OCI-LY7 (cell line): ENCODE results near the gene PNMA8C. TPM values are rescaled to one million over a fixed set of nuclear protein-coding genes. Genes with fewer than 3 reads are reported as not detected.

Experiments used
- BruUV-seq: library from RNA; stranded (reverse); fragments of 400-500 nt; replicated peaks from 2 replicates; lab custom pipeline; 2021; lab: Mats Ljungman, UMichigan
- CTCF ChIA-PET: fragments of 300-600 bp; sonication (Branson Sonifier 250); formaldehyde crosslinking; loops from one replicate; lab custom pipeline; 2022; ENCODE audit warnings: antibody characterized with exemption; ENCODE audit not compliant: unreplicated experiment; lab: Charles Lee
- POLR2A ChIA-PET: fragments of 300-600 bp; sonication (Branson Sonifier 250); formaldehyde crosslinking; loops from one replicate; lab custom pipeline; 2022; ENCODE audit warnings: antibody characterized with exemption; lab: Charles Lee
- DNase-seq: peaks from one replicate; pipeline ENCODE4 v3.0.0-alpha.2; 2015; ENCODE audit warnings: low spot score
- H2AFZ ChIP-seq: fragments of 200-600 bp; sonication (generic), shearing (Covaris generic); 2 replicates; pipeline ENCODE4 v1.6.1; 2014; ENCODE audit warnings: mild to moderate bottlenecking, antibody characterized with exemption, low read length, moderate library complexity
- H3K27ac ChIP-seq: fragments of 200-600 bp; sonication (generic); 2 replicates; pipeline ENCODE4 v1.5.1; 2014; ENCODE audit warnings: mixed run types, low read depth, mild to moderate bottlenecking, moderate library complexity, low read length, inconsistent platforms; ENCODE audit not compliant: poor library complexity, severe bottlenecking
- H3K36me3 ChIP-seq: fragments of 200-600 bp; sonication (generic); 2 replicates; pipeline ENCODE4 v1.6.1; 2014; ENCODE audit warnings: mild to moderate bottlenecking, antibody characterized with exemption, low read length, moderate library complexity, mixed read lengths; ENCODE audit not compliant: insufficient read depth
- H3K4me1 ChIP-seq: fragments of 200-600 bp; sonication (generic); 2 replicates; pipeline ENCODE4 v1.5.1; 2014; ENCODE audit warnings: mild to moderate bottlenecking, low read length; ENCODE audit not compliant: insufficient read depth, poor library complexity, severe bottlenecking
- H3K4me2 ChIP-seq: fragments of 200-600 bp; sonication (generic); 2 replicates; pipeline ENCODE4 v1.6.1; 2014; ENCODE audit warnings: mild to moderate bottlenecking, low read length
- H3K4me3 ChIP-seq: fragments of 200-600 bp; sonication (generic); 2 replicates; pipeline ENCODE4 v1.5.1; 2014; ENCODE audit warnings: mild to moderate bottlenecking, low read depth, low read length; ENCODE audit not compliant: poor library complexity, severe bottlenecking
- H3K79me2 ChIP-seq: fragments of 200-600 bp; sonication (generic); 2 replicates; pipeline ENCODE4 v1.6.1; 2016; ENCODE audit warnings: low read depth, mild to moderate bottlenecking, low read length, moderate library complexity, mixed read lengths; ENCODE audit not compliant: insufficient read depth
- H3K9me2 ChIP-seq: fragments of 200-600 bp; sonication (generic); 2 replicates; pipeline ENCODE4 v1.6.1; 2016; ENCODE audit warnings: mild to moderate bottlenecking, low read length, mixed read lengths; ENCODE audit not compliant: insufficient read depth
- H3K9me3 ChIP-seq: fragments of 200-600 bp; sonication (generic); 2 replicates; pipeline ENCODE4 v1.6.1; 2014; ENCODE audit warnings: mild to moderate bottlenecking, mixed run types, low read length, mixed read lengths
- H4K20me1 ChIP-seq: fragments of 200-600 bp; sonication (generic); 2 replicates; pipeline ENCODE4 v1.6.1; 2014; ENCODE audit warnings: mild to moderate bottlenecking, antibody characterized with exemption, low read length, moderate library complexity, mixed read lengths; ENCODE audit not compliant: insufficient read depth
- CTCF ChIP-seq: fragments of 200-600 bp; sonication (generic); conservative IDR thresholded peaks from 2 replicates; pipeline ENCODE4 v1.5.1; 2014; ENCODE audit warnings: mild to moderate bottlenecking, antibody characterized with exemption, low read length, moderate library complexity, mixed read lengths
- EZH2phosphoT487 ChIP-seq: fragments of 200-600 bp; sonication (generic); IDR thresholded peaks from 2 replicates; pipeline ENCODE4 v1.6.1; 2018; ENCODE audit warnings: low read depth, borderline replicate concordance, mild to moderate bottlenecking, mixed run types, antibody characterized with exemption, low read length, moderate library complexity, mixed read lengths
- intact Hi-C: fragments of 100-400 bp; cut with micrococcal nuclease; formaldehyde crosslinking; loops from one replicate; pipeline ENCODE4 v1.10.0; 2022; ENCODE audit not compliant: unreplicated experiment
- total RNA-seq, 2 experiments: library from RNA; depleted of rRNA in 1 of 2; stranded (reverse); fragments of >200 nt in 1 of 2; shearing (Covaris generic) in 1 of 2; gene quantifications; 2 replicates each; pipeline ENCODE4 v1.2.3, GENCODE V29; 2014 to 2022

PNMA8C gene
- total RNA-seq, 2 experiments from 2014 or later = 1.0 to 4.9 TPM

- no peaks in the 10 kb centered on the region for H3K9me2 ChIP-seq
- intact Hi-C loops = no loop called here
- peaks cover 49% of the 10 kb centered on the region for H3K4me1 ChIP-seq
- no peaks in the 10 kb centered on the region for H3K9me3 ChIP-seq
- TF ChIP-seq CTCF = no peak
- TF ChIP-seq EZH2phosphoT487 = no peak
- ChIA-PET CTCF (no interaction called here), POLR2A (no interaction called here)
- DNase-seq = no peak
- H2AFZ ChIP-seq = peak overlapping the region; percentile 56; the same call in 1 of the 2 replicates
- H3K4me3 ChIP-seq = peak overlapping the region; percentile 1
- no peaks in the 10 kb centered on the region for H4K20me1 ChIP-seq
- no peaks in the 10 kb centered on the region for H3K36me3 ChIP-seq
- no peaks in the 10 kb centered on the region for H3K79me2 ChIP-seq
- H3K4me2 ChIP-seq = peak overlapping the region; percentile 33
- H3K27ac ChIP-seq = no peak overlapping the region
- BruUV-seq = no TSS peak
Observed at GRCh38 chr19:46407856-46408663, 20.7 kb downstream of the PNMA8C start.

GRCh38 chr19:46406976-46407375, 21.8 kb downstream of the PNMA8C start:
- BruUV-seq = no TSS peak
- Histone ChIP-seq H3K27ac (no peak overlapping the region), H3K79me2 (no peaks in the 10 kb centered on the region), H2AFZ (peak overlapping the region; percentile 28; the same call in 1 of the 2 replicates), H3K36me3 (no peaks in the 10 kb centered on the region), H4K20me1 (no peaks in the 10 kb centered on the region), H3K4me3 (no peak overlapping the region), H3K9me2 (no peaks in the 10 kb centered on the region), H3K4me1 (peaks cover 56% of the 10 kb centered on the region), H3K9me3 (no peaks in the 10 kb centered on the region), H3K4me2 (peak overlapping the region; percentile 30; the same call in 1 of the 2 replicates)
- ChIA-PET CTCF (interaction anchor here (0.5 kb wide), 1 partner anchor 29 kb away, joined by 3 read pairs; no protein-coding TSS in a partner anchor), POLR2A (no interaction called here)
- intact Hi-C loops = no loop called here
- TF ChIP-seq CTCF (no peak), EZH2phosphoT487 (no peak)
- DNase-seq = no peak
